CD4-positive, CD25-positive, alpha-beta regulatory T cell (primary cell): ENCODE measurements around the gene PPP2R5C. TPM values are rescaled to one million over a fixed set of nuclear protein-coding genes. Genes with fewer than 3 reads are reported as not detected.

Experiments used
- ATAC-seq, 2 donors: fragments of 150-1000 bp; cut with Tn5 transposase; one replicate each; pipeline ENCODE4 v1.10.0; 2021; ENCODE audit warnings: low read depth in 2 of 2, moderate number of reproducible peaks in 2 of 2, moderate library complexity in 1 of 2
- DNase-seq, 3 donors: peaks; one replicate each; pipeline versions ENCODE4 v3.0.0 to v3.0.0-alpha.2; 2012 to 2022; ENCODE audit warnings: mixed read lengths in 1 of 3
- H3K27ac ChIP-seq: one replicate; pipeline ENCODE4 v1.7.0; 2013; ENCODE audit warnings: mild to moderate bottlenecking, low read length; ENCODE audit not compliant: insufficient read depth, poor library complexity, severe bottlenecking
- H3K27me3 ChIP-seq: one replicate; pipeline ENCODE4 v1.7.0; 2013; ENCODE audit warnings: low read length; ENCODE audit not compliant: control insufficient read depth, insufficient read depth
- H3K36me3 ChIP-seq: one replicate; pipeline ENCODE4 v1.7.0; 2013; ENCODE audit warnings: mild to moderate bottlenecking, low read length, moderate library complexity; ENCODE audit not compliant: control insufficient read depth, insufficient read depth
- H3K4me1 ChIP-seq: 2 replicates; pipeline ENCODE4 v1.7.0; 2013; ENCODE audit warnings: mild to moderate bottlenecking, low read length; ENCODE audit not compliant: insufficient read depth, control insufficient read depth, poor library complexity, severe bottlenecking
- H3K4me3 ChIP-seq: one replicate; pipeline ENCODE4 v1.7.0; 2013; ENCODE audit warnings: low read depth, mild to moderate bottlenecking, low read length, moderate library complexity
- H3K9me3 ChIP-seq, 2 experiments: 1 replicate in 1 of 2; 2 replicates in 1 of 2; pipeline ENCODE4 v1.7.0; 2013; ENCODE audit warnings: low read length in 2 of 2, mild to moderate bottlenecking in 1 of 2, moderate library complexity in 1 of 2; ENCODE audit not compliant: control insufficient read depth in 2 of 2
- H3K27ac Mint-ChIP-seq, 3 donors: one replicate each; pipeline ENCODE4 v1.8.0; 2020 to 2022; ENCODE audit warnings: mild to moderate bottlenecking in 3 of 3, mixed read lengths in 3 of 3, moderate library complexity in 2 of 3
- H3K27me3 Mint-ChIP-seq: one replicate; pipeline ENCODE4 v1.8.0; 2022; ENCODE audit warnings: mild to moderate bottlenecking, mixed read lengths
- H3K36me3 Mint-ChIP-seq: one replicate; pipeline ENCODE4 v1.8.0; 2020; ENCODE audit warnings: mixed read lengths
- H3K4me1 Mint-ChIP-seq, 4 donors: one replicate each; pipeline ENCODE4 v1.8.0; 2020 to 2022; ENCODE audit warnings: mixed read lengths in 4 of 4, mild to moderate bottlenecking in 1 of 4
- H3K4me3 Mint-ChIP-seq, 4 donors: one replicate each; pipeline ENCODE4 v1.8.0; 2020 to 2022; ENCODE audit warnings: mild to moderate bottlenecking in 4 of 4, mixed read lengths in 4 of 4, moderate library complexity in 3 of 4
- H3K9me3 Mint-ChIP-seq, 7 donors: one replicate each; pipeline ENCODE4 v1.8.0; 2020 to 2022; ENCODE audit warnings: mixed read lengths in 7 of 7, mild to moderate bottlenecking in 3 of 7, moderate library complexity in 2 of 7
- polyA plus RNA-seq, 4 donors: library from polyadenylated mRNA; unstranded; fragments of 300-500 nt; fragmentation: Illumina TruSeq; gene quantifications; one replicate each; pipeline ENCODE4 v1.2.3, GENCODE V29; 2021
- total RNA-seq: library from RNA; stranded (reverse); gene quantifications from one replicate; pipeline ENCODE4 v1.2.3, GENCODE V29; 2022

The PPP2R5C gene
- total and polyA plus RNA-seq, 5 donors from 2014 or later, result 244 to 650 (median 282) TPM

- no peak overlapping the region for H3K27ac ChIP-seq
- H3K4me1 Mint-ChIP-seq, result no peaks in the 10 kb centered on the region
- H3K4me1 ChIP-seq, result no peaks in the 10 kb centered on the region
- no peak for DNase-seq
- H3K36me3 Mint-ChIP-seq, result peaks cover 35% of the 10 kb centered on the region
- no peaks in the 10 kb centered on the region for H3K27me3 Mint-ChIP-seq
- H3K9me3 ChIP-seq, result no peaks in the 10 kb centered on the region
- ATAC-seq, result no peak
- no peaks in the 10 kb centered on the region for H3K27me3 ChIP-seq
- H3K36me3 ChIP-seq, result peaks cover 86% of the 10 kb centered on the region
- no peak overlapping the region for H3K27ac Mint-ChIP-seq
- no peaks in the 10 kb centered on the region for H3K9me3 Mint-ChIP-seq
- no peak overlapping the region for H3K4me3 Mint-ChIP-seq
- H3K4me3 ChIP-seq, result no peak overlapping the region
Observed at GRCh38 chr14:101894365-101895081, 133.0 kb downstream of the PPP2R5C start.

GRCh38 chr14:101895256-101895655 is 133.7 kb downstream of the PPP2R5C start:
- H3K36me3 ChIP-seq, result peaks cover 86% of the 10 kb centered on the region
- H3K27ac ChIP-seq, result no peak overlapping the region
- H3K4me3 ChIP-seq, result no peak overlapping the region
- ATAC-seq (no peak), DNase-seq (no peak)
- Mint-ChIP-seq H3K27ac (peak overlapping the region in 2 of 3 donors; percentile 13 to 57), H3K36me3 (peaks cover 31% of the 10 kb centered on the region), H3K27me3 (no peaks in the 10 kb centered on the region), H3K4me1 (no peaks in the 10 kb centered on the region), H3K9me3 (no peaks in the 10 kb centered on the region), H3K4me3 (no peak overlapping the region)
- H3K4me1 ChIP-seq, result no peaks in the 10 kb centered on the region
- no peaks in the 10 kb centered on the region for H3K27me3 ChIP-seq
- no peaks in the 10 kb centered on the region for H3K9me3 ChIP-seq

- Mint-ChIP-seq H3K36me3 (peaks cover 39% of the 10 kb centered on the region), H3K9me3 (no peaks in the 10 kb centered on the region), H3K27me3 (no peaks in the 10 kb centered on the region), H3K4me3 (no peak overlapping the region), H3K27ac (peak overlapping the region in 1 of 3 donors; percentile 62), H3K4me1 (no peaks in the 10 kb centered on the region)
- Histone ChIP-seq H3K36me3 (peaks cover 92% of the 10 kb centered on the region), H3K4me1 (no peaks in the 10 kb centered on the region), H3K4me3 (no peak overlapping the region), H3K27ac (no peak overlapping the region), H3K9me3 (no peaks in the 10 kb centered on the region), H3K27me3 (no peaks in the 10 kb centered on the region)
- no peak for ATAC-seq
- DNase-seq, result no peak
Observed at GRCh38 chr14:101897326-101897725, 135.8 kb downstream of the PPP2R5C start.

GRCh38 chr14:101898416-101898815 is 136.9 kb downstream of the PPP2R5C start:
- Mint-ChIP-seq H3K4me3 (no peak overlapping the region), H3K27me3 (no peaks in the 10 kb centered on the region), H3K36me3 (peaks cover 44% of the 10 kb centered on the region), H3K4me1 (no peaks in the 10 kb centered on the region), H3K27ac (peak overlapping the region in 2 of 3 donors; percentile 26 to 52), H3K9me3 (no peaks in the 10 kb centered on the region)
- Histone ChIP-seq H3K9me3 (no peaks in the 10 kb centered on the region), H3K4me1 (no peaks in the 10 kb centered on the region), H3K27me3 (no peaks in the 10 kb centered on the region), H3K4me3 (no peak overlapping the region), H3K36me3 (peaks cover 92% of the 10 kb centered on the region), H3K27ac (no peak overlapping the region)
- no peak for ATAC-seq
- no peak for DNase-seq

- Histone ChIP-seq H3K4me3 (no peak overlapping the region), H3K4me1 (no peaks in the 10 kb centered on the region), H3K9me3 (no peaks in the 10 kb centered on the region), H3K36me3 (peaks cover 92% of the 10 kb centered on the region), H3K27me3 (no peaks in the 10 kb centered on the region), H3K27ac (no peak overlapping the region)
- no peaks in the 10 kb centered on the region for H3K9me3 Mint-ChIP-seq
- H3K4me3 Mint-ChIP-seq, result no peak overlapping the region
- peaks cover 40% of the 10 kb centered on the region for H3K36me3 Mint-ChIP-seq
- DNase-seq (no peak), ATAC-seq (no peak)
- peak overlapping the region in 2 of 3 donors; percentile 46 to 52 for H3K27ac Mint-ChIP-seq
- H3K27me3 Mint-ChIP-seq, result no peaks in the 10 kb centered on the region
- no peaks in the 10 kb centered on the region for H3K4me1 Mint-ChIP-seq
Observed at GRCh38 chr14:101899263-101899662, 137.8 kb downstream of the PPP2R5C start.

GRCh38 chr14:101900253-101900652 is 138.7 kb downstream of the PPP2R5C start:
- ATAC-seq (no peak), DNase-seq (no peak)
- Histone ChIP-seq H3K4me3 (no peak overlapping the region), H3K4me1 (no peaks in the 10 kb centered on the region), H3K27me3 (no peaks in the 10 kb centered on the region), H3K36me3 (peaks cover 92% of the 10 kb centered on the region), H3K27ac (no peak overlapping the region), H3K9me3 (no peaks in the 10 kb centered on the region)
- no peak overlapping the region for H3K4me3 Mint-ChIP-seq
- H3K9me3 Mint-ChIP-seq, result no peaks in the 10 kb centered on the region
- no peaks in the 10 kb centered on the region for H3K27me3 Mint-ChIP-seq
- peaks cover 0 to 4% (median 0%) of the 10 kb centered on the region in 4 donors for H3K4me1 Mint-ChIP-seq
- H3K36me3 Mint-ChIP-seq, result peaks cover 45% of the 10 kb centered on the region
- H3K27ac Mint-ChIP-seq, result peak overlapping the region in 1 of 3 donors; percentile 44

GRCh38 chr14:101903111-101903561 is 141.6 kb downstream of the PPP2R5C start:
- Histone ChIP-seq H3K36me3 (peaks cover 97% of the 10 kb centered on the region), H3K4me1 (no peaks in the 10 kb centered on the region), H3K4me3 (no peak overlapping the region), H3K9me3 (no peaks in the 10 kb centered on the region), H3K27me3 (no peaks in the 10 kb centered on the region), H3K27ac (no peak overlapping the region)
- H3K27me3 Mint-ChIP-seq, result no peaks in the 10 kb centered on the region
- H3K4me3 Mint-ChIP-seq, result no peak overlapping the region
- peaks cover 0 to 8% (median 2%) of the 10 kb centered on the region in 4 donors for H3K4me1 Mint-ChIP-seq
- H3K9me3 Mint-ChIP-seq, result no peaks in the 10 kb centered on the region
- DNase-seq (no peak), ATAC-seq (no peak)
- peaks cover 40% of the 10 kb centered on the region for H3K36me3 Mint-ChIP-seq
- H3K27ac Mint-ChIP-seq, result no peak overlapping the region

GRCh38 chr14:101905614-101906013 is 144.1 kb downstream of the PPP2R5C start:
- Histone ChIP-seq H3K4me1 (no peaks in the 10 kb centered on the region), H3K9me3 (no peaks in the 10 kb centered on the region), H3K27me3 (no peaks in the 10 kb centered on the region), H3K4me3 (no peak overlapping the region), H3K36me3 (peaks cover 96% of the 10 kb centered on the region), H3K27ac (no peak overlapping the region)
- Mint-ChIP-seq H3K4me3 (no peak overlapping the region), H3K9me3 (no peaks in the 10 kb centered on the region), H3K27ac (peak overlapping the region in 1 of 3 donors; percentile 95), H3K36me3 (peaks cover 47% of the 10 kb centered on the region), H3K4me1 (peaks cover 0 to 8% (median 2%) of the 10 kb centered on the region in 4 donors), H3K27me3 (no peaks in the 10 kb centered on the region)
- DNase-seq (no peak), ATAC-seq (no peak)
